Measurements from ENCODE around the gene ZC3H12C.

DNA sequence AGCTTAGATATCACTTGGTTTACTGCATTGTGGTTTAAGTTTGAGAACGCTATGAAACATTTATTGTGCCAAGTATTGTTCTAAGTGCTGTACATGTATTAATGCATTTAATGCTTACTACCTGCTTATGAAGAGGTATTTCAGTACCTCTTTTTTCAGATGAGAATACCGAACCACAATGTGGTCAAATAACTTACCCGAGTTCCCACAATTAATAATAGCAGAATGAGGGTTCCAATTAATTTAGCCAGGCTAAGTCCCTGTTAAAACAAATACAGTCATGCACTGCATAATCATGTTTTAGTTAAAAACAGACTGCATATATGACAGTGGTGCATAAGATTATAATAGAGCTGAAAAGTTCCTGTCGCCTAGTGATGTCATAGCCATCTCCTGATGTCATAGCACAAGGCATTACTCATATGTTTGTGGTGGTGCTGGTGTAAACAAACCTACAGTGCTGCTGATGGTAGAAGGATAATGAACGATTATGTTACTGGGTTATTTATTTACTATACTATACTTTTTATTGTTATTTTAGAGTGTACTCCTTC is 4.3 kb downstream of the ZC3H12C start:
- TF ChIP-seq EZH2phosphoT487 (IDR thresholded peaks at IDR 0.05; ENCODE audit: borderline replicate concordance, low read depth, low read length): no peak
- TF ChIP-seq, protein P1, sequence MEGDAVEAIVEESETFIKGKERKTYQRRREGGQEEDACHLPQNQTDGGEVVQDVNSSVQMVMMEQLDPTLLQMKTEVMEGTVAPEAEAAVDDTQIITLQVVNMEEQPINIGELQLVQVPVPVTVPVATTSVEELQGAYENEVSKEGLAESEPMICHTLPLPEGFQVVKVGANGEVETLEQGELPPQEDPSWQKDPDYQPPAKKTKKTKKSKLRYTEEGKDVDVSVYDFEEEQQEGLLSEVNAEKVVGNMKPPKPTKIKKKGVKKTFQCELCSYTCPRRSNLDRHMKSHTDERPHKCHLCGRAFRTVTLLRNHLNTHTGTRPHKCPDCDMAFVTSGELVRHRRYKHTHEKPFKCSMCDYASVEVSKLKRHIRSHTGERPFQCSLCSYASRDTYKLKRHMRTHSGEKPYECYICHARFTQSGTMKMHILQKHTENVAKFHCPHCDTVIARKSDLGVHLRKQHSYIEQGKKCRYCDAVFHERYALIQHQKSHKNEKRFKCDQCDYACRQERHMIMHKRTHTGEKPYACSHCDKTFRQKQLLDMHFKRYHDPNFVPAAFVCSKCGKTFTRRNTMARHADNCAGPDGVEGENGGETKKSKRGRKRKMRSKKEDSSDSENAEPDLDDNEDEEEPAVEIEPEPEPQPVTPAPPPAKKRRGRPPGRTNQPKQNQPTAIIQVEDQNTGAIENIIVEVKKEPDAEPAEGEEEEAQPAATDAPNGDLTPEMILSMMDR (conservative IDR thresholded peaks at IDR 0.05; ENCODE audit: low read length): no peak
